Skeletal muscle tissue (tissue), 4 donors: ENCODE measurements around the gene IL27RA. TPM values are rescaled to one million over a fixed set of nuclear protein-coding genes. Genes with fewer than 3 reads are reported as not detected.

Source experiments
- H3K27ac ChIP-seq: one replicate; pipeline ENCODE4 v1.7.0; 2013; ENCODE audit warnings: mild to moderate bottlenecking, low read depth, low read length, inconsistent platforms
- H3K27me3 ChIP-seq, 3 donors: one replicate each; pipeline ENCODE4 v1.7.0; 2013; ENCODE audit warnings: low read length in 3 of 3; ENCODE audit not compliant: control insufficient read depth in 3 of 3, insufficient read depth in 3 of 3
- H3K36me3 ChIP-seq, 3 donors: one replicate each; pipeline ENCODE4 v1.7.0; 2013; ENCODE audit warnings: low read length in 3 of 3; ENCODE audit not compliant: control insufficient read depth in 3 of 3, insufficient read depth in 3 of 3
- H3K4me1 ChIP-seq, 3 donors: one replicate each; pipeline ENCODE4 v1.7.0; 2013; ENCODE audit warnings: low read length in 3 of 3, mild to moderate bottlenecking in 3 of 3; ENCODE audit not compliant: control insufficient read depth in 3 of 3, insufficient read depth in 3 of 3
- H3K4me3 ChIP-seq, 3 donors: one replicate each; pipeline ENCODE4 v1.7.0; 2013; ENCODE audit warnings: low read length in 3 of 3
- H3K9ac ChIP-seq, 3 donors: one replicate each; pipeline ENCODE4 v1.7.0; 2013; ENCODE audit warnings: low read length in 3 of 3, mild to moderate bottlenecking in 3 of 3, moderate library complexity in 2 of 3, low read depth in 1 of 3
- H3K9me3 ChIP-seq, 3 donors: one replicate each; pipeline ENCODE4 v1.7.0; 2013; ENCODE audit warnings: low read length in 3 of 3; ENCODE audit not compliant: control insufficient read depth in 3 of 3
- total RNA-seq: library from RNA; depleted of rRNA; stranded (reverse); fragments of >200 nt; gene quantifications from one replicate; pipeline ENCODE4 v1.2.3, GENCODE V29; 2014
- donor health status: Osteomylitis.

The IL27RA gene
- total RNA-seq, 1 donor from 2014 or later = 2.6 TPM

- H3K27me3 ChIP-seq = peaks cover 25 to 39% (median 32%) of the 10 kb centered on the region in 3 donors
- no peaks in the 10 kb centered on the region for H3K36me3 ChIP-seq
- no peaks in the 10 kb centered on the region for H3K9me3 ChIP-seq
- peaks cover 0 to 8% (median 4%) of the 10 kb centered on the region in 3 donors for H3K4me1 ChIP-seq
- H3K4me3 ChIP-seq = no peak overlapping the region
- no peak overlapping the region for H3K27ac ChIP-seq
- no peak overlapping the region for H3K9ac ChIP-seq
These were observed 23.8 kb downstream of the IL27RA start for GRCh38 chr19:14055396-14055795.

DNA sequence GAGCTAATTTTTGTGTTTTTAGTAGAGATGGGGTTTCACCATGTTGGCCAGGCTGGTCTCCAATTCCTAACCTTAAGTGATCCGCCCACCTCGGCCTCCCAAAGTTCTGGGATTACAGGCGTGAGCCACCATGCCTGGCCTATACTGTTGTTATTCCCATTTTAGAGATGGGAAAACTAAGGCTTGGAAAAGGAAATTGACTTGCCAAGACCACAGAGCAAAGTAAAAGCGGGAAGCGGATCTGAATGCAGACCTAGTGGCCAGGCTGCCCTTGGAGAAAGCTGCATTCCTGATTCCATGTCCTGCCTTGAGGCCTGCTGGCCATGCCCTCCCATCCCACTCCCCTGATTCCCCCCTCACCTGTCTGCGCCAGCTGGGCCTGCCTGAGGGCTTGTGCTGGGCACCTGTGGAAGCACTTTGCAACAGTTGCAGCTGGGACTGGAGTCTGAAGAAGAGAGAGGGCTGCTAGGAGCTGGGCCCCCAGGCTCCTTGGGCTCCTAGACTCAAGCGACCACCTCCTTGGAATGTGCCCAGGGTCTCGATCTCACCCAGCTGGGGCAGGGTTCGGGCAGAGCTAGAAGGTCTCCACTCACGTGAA, 24.6 kb downstream of the IL27RA start:
- no peaks in the 10 kb centered on the region for H3K36me3 ChIP-seq

DNA sequence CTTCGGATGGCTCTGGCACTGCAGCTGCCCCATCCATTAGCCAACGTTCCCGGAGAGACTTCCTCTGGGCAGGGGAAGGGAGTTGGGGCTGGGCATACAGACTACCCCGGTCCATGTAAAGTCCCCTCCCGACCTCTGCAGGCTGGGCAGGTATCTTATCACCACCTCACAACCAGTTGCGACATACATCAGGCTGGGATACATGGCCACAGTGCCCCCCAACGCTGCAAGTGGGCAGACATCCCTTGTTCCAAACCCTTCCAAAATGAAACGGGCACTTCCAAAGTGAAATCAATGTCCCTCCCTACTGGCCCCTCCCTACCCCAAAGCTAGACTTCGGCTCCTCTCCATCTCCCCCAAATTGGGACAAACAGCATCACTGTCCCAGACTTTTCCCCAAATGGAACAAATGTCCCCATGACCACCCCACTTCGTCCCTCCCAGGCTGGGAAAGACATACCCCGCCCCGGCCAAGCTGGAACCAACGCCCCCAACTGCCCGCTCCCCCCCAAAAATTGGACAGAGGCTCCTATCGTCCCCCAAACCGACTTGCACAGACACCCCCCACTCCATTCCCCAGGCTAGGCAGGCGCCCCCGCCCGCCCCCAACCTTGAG, 25.3 kb downstream of the IL27RA start:
- Histone ChIP-seq H3K4me1 (peaks cover 0 to 8% (median 4%) of the 10 kb centered on the region in 3 donors), H3K4me3 (no peak overlapping the region), H3K9me3 (no peaks in the 10 kb centered on the region), H3K36me3 (no peaks in the 10 kb centered on the region), H3K9ac (no peak overlapping the region), H3K27ac (no peak overlapping the region), H3K27me3 (peaks cover 36 to 49% (median 42%) of the 10 kb centered on the region in 3 donors)

More for the DNA sequence above, 24.6 kb downstream of the IL27RA start:
- Histone ChIP-seq H3K4me3 (no peak overlapping the region), H3K27ac (no peak overlapping the region), H3K4me1 (peaks cover 0 to 8% (median 4%) of the 10 kb centered on the region in 3 donors), H3K9me3 (no peaks in the 10 kb centered on the region), H3K27me3 (peaks cover 31 to 45% (median 38%) of the 10 kb centered on the region in 3 donors), H3K9ac (peak overlapping the region in 1 of 3 donors; percentile 3)

DNA sequence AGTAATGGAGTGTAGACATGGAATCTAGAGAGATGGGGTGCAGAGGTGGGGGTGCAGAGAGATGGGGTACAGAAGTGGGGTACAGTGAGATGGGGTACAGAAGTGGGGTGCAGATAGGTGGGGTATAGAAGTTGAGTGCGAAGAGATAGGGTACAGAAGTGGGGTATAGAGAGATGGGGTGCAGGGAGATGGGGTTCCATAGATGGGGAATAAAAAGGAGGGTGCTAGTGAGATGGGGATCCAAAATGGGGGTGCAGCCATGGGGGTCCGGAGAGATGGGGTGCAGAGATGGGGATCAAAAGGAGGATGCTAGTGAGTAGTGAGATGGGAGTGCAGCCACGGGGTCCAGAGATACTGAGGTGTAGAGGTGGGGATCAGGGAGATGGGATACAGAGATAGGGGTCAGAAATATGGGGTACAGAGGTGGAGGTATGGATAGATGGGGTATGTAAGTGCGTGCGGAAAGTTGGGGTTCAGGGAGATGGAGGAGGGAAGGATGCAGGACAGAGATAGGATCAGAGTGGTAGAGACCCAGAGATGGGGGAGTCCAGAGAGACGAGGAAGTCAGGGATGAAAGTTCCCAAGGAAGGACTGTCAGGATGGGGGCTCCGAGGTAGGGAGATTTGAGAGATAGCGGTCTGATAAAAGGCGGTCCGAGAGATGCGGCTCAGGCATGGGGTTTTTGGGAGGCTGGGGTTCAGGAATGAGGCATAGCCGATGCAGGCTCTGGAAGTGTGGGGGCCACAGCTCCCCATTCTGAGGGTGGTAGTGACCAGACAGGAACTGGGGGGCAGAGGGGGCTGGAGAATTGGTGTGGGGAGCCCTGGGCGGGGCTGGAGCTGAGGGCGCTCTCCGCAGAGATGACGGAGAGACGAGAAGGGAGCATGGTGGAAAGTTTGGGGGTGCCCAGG, 26.9 kb downstream of the IL27RA start:
- Histone ChIP-seq H3K27me3 (peaks cover 40 to 49% (median 42%) of the 10 kb centered on the region in 3 donors), H3K4me3 (no peak overlapping the region), H3K9me3 (no peaks in the 10 kb centered on the region), H3K9ac (no peak overlapping the region), H3K36me3 (no peaks in the 10 kb centered on the region), H3K27ac (no peak overlapping the region), H3K4me1 (peaks cover 0 to 8% (median 4%) of the 10 kb centered on the region in 3 donors)

GRCh38 chr19:14059093-14059480, 27.5 kb downstream of the IL27RA start:
- H3K9me3 ChIP-seq = no peaks in the 10 kb centered on the region
- no peak overlapping the region for H3K4me3 ChIP-seq
- H3K36me3 ChIP-seq = no peaks in the 10 kb centered on the region
- no peak overlapping the region for H3K27ac ChIP-seq
- H3K9ac ChIP-seq = no peak overlapping the region
- peaks cover 0 to 8% (median 4%) of the 10 kb centered on the region in 3 donors for H3K4me1 ChIP-seq
- peaks cover 40 to 49% (median 42%) of the 10 kb centered on the region in 3 donors for H3K27me3 ChIP-seq

DNA sequence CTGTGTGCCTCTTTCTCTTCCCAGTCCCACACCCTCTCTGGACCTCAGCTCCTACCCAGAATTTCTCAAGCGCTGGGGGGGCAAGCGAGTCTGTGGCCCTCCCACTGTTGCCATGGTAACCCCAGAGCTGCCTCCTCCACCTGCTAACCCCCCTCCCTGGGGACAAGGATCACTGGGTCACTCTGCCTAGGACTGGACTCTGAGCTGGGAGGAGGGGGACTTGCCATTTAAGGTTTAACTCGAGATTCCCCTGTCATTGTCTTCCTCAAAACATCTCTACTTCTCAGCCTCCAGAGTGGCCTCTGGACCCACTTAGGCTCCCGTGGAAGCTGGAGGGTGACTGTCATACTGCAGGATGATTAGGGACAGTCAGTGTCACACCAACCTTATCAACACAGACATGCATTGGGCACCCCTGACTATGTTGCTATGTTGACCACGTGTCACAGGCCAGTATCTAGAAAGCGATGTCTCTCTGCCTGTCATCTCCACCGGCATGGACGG, 28.1 kb downstream of the IL27RA start:
- Histone ChIP-seq H3K27me3 (peaks cover 40 to 49% (median 42%) of the 10 kb centered on the region in 3 donors), H3K27ac (no peak overlapping the region), H3K4me1 (peaks cover 0 to 8% (median 4%) of the 10 kb centered on the region in 3 donors), H3K9me3 (no peaks in the 10 kb centered on the region), H3K9ac (no peak overlapping the region), H3K4me3 (no peak overlapping the region), H3K36me3 (no peaks in the 10 kb centered on the region)

DNA sequence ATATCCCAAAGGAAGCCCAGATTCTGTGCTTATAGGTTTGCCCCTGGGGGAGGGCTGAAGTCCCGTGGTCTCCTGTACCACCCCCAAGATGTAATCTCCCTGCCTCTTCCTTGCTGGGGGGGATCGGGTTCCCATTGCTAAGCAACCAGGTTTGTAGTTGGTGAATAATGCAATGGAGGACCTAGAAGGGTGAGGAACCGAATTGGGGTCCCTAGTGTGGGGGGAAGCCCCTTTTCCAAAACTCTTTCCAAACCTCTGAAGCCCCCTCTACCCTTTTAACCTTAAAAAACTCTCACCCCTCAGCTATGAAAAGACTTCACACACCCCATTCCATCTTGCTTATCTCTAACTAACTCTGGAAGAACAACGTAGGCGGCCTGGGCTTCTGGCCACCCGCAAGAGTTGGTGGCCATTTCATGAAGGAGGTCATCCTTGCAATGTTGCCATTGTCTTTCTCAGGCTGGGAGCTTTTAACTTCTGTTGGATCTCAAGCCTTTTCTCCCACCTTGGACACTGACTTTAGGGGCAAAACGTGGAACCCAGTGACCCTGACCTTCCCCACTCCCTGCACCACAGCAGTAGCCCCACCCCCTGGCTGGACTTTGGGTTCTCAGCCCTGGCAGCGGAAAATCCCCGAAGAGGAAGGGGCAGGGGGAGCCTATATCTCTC, 29.7 kb downstream of the IL27RA start:
- H3K27me3 ChIP-seq = peaks cover 36 to 44% (median 40%) of the 10 kb centered on the region in 3 donors
- no peak overlapping the region for H3K27ac ChIP-seq

DNA sequence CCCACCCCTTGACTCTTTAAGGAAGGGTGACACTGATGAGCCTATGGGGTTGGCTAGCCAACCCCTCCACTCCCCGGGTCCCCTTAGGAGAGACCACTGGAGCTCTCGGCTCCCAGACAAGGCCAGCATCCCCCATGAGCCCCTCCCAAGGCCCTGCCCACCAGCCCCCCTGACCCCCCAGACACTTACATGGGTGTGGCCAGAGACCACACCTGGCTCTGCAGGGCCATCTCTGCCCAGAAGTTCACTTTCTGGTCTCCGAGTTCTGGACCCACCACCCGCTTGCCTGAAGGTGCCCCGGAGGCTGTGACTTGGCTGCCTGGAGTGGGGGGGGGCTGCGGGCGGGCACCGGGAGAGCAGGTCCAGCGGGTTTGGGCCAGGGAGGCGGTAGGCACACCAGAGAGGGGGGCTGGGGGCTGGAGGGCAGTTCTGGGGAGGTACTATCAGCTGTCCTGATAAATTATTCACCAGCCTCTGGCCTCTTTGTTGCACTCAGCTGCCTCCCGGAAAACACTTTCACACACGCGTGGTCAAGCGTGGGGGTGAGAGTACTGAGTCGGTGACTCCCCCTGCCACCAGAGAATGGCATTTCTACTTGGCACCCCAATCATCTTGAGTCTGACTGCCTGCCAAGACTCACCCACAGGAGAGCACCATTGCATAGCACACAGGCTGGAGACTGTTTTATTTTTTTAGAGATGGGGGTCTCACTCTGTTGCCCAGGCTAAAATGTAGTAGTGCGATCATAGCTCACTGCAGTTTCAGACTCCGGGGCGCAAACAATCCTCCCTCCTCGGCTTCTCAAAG, 30.4 kb downstream of the IL27RA start, which contains the start of gene PALM3:
Gene PALM3, minus strand, starts transcription at position 326 of the 807 bp plus-strand sequence. Its CDS starts 96 bp downstream, at position 230.
- no peak within 1 kb of the TSS for H3K9ac ChIP-seq
- H3K27ac ChIP-seq = no peak within 1 kb of the TSS
- H3K4me1 ChIP-seq = peaks cover 0 to 6% (median 4%) of the 10 kb centered on the region in 3 donors
- H3K36me3 ChIP-seq = no peaks in the 10 kb centered on the region
- no peaks in the 10 kb centered on the region for H3K9me3 ChIP-seq
- no peak within 1 kb of the TSS for H3K4me3 ChIP-seq
- peaks cover 35 to 40% (median 38%) of the 10 kb centered on the region in 3 donors for H3K27me3 ChIP-seq

More for the DNA sequence above, 29.7 kb downstream of the IL27RA start:
- H3K36me3 ChIP-seq = no peaks in the 10 kb centered on the region
- no peaks in the 10 kb centered on the region for H3K9me3 ChIP-seq
- no peak overlapping the region for H3K4me3 ChIP-seq
- H3K9ac ChIP-seq = no peak overlapping the region
- peaks cover 0 to 8% (median 4%) of the 10 kb centered on the region in 3 donors for H3K4me1 ChIP-seq

DNA sequence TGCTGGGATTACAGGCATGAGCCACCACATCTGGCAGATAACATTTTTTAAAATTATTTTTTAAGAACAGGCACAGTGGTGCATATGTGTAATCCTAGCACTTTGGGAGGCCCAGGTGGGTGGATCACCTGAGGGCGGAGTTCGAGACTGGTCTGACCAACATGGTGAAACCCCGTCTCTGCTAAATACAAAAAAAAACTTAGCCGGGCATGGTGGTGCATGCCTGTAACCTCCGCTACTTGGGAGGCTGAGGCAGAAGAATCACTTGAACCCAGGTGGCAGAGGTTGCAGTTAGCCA, 30.9 kb downstream of the IL27RA start:
- Histone ChIP-seq H3K27me3 (peaks cover 35 to 40% (median 37%) of the 10 kb centered on the region in 3 donors), H3K36me3 (no peaks in the 10 kb centered on the region), H3K4me1 (peaks cover 0 to 5% (median 4%) of the 10 kb centered on the region in 3 donors), H3K4me3 (no peak overlapping the region), H3K9ac (no peak overlapping the region), H3K9me3 (no peaks in the 10 kb centered on the region), H3K27ac (no peak overlapping the region)
